ENCODE data around the gene MAGI3.
"Not testable (repeated sequence)": the region's sequence is repeated elsewhere in the genome, so short reads cannot be mapped to it uniquely, and the experiment has no call there.

MAGI3 gene

GRCh38 chr1:113557187-113557586 is 166.9 kb downstream of the MAGI3 start:
- no peak for DNase-seq (ENCODE audit: low read depth in 2 of 3, low spot score in 2 of 3)

- DNase-seq (ENCODE audit: low read depth in 2 of 3, low spot score in 2 of 3): no peak
Measured at GRCh38 chr1:113565621-113566020, 175.3 kb downstream of the MAGI3 start.

- DNase-seq (ENCODE audit: low read depth in 2 of 3, low spot score in 2 of 3): no peak
Measured at GRCh38 chr1:113567427-113567826, 177.1 kb downstream of the MAGI3 start.

- DNase-seq (ENCODE audit: low read depth in 2 of 3, low spot score in 2 of 3): not testable (repeated sequence)
Measured at GRCh38 chr1:113575744-113576260, 185.5 kb downstream of the MAGI3 start.

GRCh38 chr1:113576271-113576670 is 186.0 kb downstream of the MAGI3 start:
- no peak for DNase-seq (ENCODE audit: low read depth in 2 of 3, low spot score in 2 of 3)

- DNase-seq (ENCODE audit: low read depth in 2 of 3, low spot score in 2 of 3): no peak
Measured at GRCh38 chr1:113579256-113580018, 189.1 kb downstream of the MAGI3 start.

GRCh38 chr1:113581323-113581722 is 191.0 kb downstream of the MAGI3 start:
- DNase-seq (ENCODE audit: low read depth in 2 of 3, low spot score in 2 of 3): no peak

- no peak for DNase-seq (ENCODE audit: low read depth in 2 of 3, low spot score in 2 of 3)
Measured at GRCh38 chr1:113582084-113582483, 191.8 kb downstream of the MAGI3 start.

GRCh38 chr1:113587475-113587874 is 197.2 kb downstream of the MAGI3 start:
- no peak for DNase-seq (ENCODE audit: low read depth in 2 of 3, low spot score in 2 of 3)

- no peak for DNase-seq (ENCODE audit: low read depth in 2 of 3, low spot score in 2 of 3)
Measured at GRCh38 chr1:113592230-113592629, 201.9 kb downstream of the MAGI3 start.

GRCh38 chr1:113593550-113594297 is 203.4 kb downstream of the MAGI3 start:
- DNase-seq (ENCODE audit: low read depth in 2 of 3, low spot score in 2 of 3): no peak

- DNase-seq (ENCODE audit: low read depth in 2 of 3, low spot score in 2 of 3): not testable (repeated sequence)
Measured at GRCh38 chr1:113604466-113604865, 214.2 kb downstream of the MAGI3 start.

GRCh38 chr1:113605146-113605545 is 214.8 kb downstream of the MAGI3 start:
- DNase-seq (ENCODE audit: low read depth in 2 of 3, low spot score in 2 of 3): no peak

- DNase-seq (ENCODE audit: low read depth in 2 of 3, low spot score in 2 of 3): no peak
Measured at GRCh38 chr1:113608399-113608798, 218.1 kb downstream of the MAGI3 start.

GRCh38 chr1:113610372-113610771 is 220.1 kb downstream of the MAGI3 start:
- DNase-seq (ENCODE audit: low read depth in 2 of 3, low spot score in 2 of 3): no peak

- DNase-seq (ENCODE audit: low read depth in 2 of 3, low spot score in 2 of 3): no peak
Measured at GRCh38 chr1:113615425-113615824, 225.1 kb downstream of the MAGI3 start.

GRCh38 chr1:113616156-113616555 is 225.8 kb downstream of the MAGI3 start:
- DNase-seq (ENCODE audit: low read depth in 2 of 3, low spot score in 2 of 3): no peak

- DNase-seq (ENCODE audit: low read depth in 2 of 3, low spot score in 2 of 3): no peak
Measured at GRCh38 chr1:113617438-113618141, 227.3 kb downstream of the MAGI3 start.

- DNase-seq (ENCODE audit: low read depth in 2 of 3, low spot score in 2 of 3): no peak
Measured at GRCh38 chr1:113628997-113629396, 238.7 kb downstream of the MAGI3 start.

GRCh38 chr1:113630340-113631327 is 240.3 kb downstream of the MAGI3 start:
- DNase-seq (ENCODE audit: low read depth in 2 of 3, low spot score in 2 of 3): no peak
